ENCODE measurements around the gene C10orf62. TPM values are rescaled to one million over a fixed set of nuclear protein-coding genes. Genes with fewer than 3 reads are reported as not detected.
A peak's percentile ranks its signal among the peaks of the same experiment; 100 is the strongest.

The C10orf62 gene
- total RNA-seq, 1 experiment from 2014 or later = not detected

DNA sequence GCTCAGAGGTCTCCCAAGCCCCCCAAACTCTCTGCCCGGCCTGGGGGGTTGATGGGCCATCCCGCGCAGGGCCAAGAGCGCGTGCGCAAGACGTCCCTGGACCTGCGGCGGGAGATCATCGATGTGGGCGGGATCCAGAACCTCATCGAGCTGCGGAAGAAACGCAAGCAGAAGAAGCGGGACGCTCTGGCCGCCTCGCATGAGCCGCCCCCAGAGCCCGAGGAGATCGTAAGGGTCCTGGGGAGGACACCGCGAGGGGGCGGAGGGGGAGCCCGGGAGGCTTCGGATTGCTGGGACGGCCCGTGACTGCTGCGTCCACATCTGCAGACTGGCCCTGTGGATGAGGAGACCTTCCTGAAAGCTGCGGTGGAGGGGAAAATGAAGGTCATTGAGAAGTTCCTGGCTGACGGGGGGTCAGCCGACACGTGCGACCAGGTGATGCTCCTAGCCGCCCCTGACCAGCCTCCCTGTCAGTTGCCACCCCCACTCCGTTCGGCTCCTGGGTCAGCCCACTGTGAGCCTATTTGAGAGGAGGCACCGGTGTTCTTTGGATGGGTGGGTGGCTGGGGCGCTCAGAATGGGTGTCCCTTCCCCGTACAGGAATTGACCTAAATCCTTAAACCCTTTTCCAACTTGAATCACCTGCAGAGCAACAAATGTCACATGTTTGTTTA lies 11.2 kb upstream of the C10orf62 start:
- in situ Hi-C loops (cut with HindIII; ENCODE audit: low pct_unique_long_range_greater_than_20kb, low sequenced_read_pairs) = no loop called here
- no peak for DNase-seq (ENCODE audit: low read depth, low spot score)

DNA sequence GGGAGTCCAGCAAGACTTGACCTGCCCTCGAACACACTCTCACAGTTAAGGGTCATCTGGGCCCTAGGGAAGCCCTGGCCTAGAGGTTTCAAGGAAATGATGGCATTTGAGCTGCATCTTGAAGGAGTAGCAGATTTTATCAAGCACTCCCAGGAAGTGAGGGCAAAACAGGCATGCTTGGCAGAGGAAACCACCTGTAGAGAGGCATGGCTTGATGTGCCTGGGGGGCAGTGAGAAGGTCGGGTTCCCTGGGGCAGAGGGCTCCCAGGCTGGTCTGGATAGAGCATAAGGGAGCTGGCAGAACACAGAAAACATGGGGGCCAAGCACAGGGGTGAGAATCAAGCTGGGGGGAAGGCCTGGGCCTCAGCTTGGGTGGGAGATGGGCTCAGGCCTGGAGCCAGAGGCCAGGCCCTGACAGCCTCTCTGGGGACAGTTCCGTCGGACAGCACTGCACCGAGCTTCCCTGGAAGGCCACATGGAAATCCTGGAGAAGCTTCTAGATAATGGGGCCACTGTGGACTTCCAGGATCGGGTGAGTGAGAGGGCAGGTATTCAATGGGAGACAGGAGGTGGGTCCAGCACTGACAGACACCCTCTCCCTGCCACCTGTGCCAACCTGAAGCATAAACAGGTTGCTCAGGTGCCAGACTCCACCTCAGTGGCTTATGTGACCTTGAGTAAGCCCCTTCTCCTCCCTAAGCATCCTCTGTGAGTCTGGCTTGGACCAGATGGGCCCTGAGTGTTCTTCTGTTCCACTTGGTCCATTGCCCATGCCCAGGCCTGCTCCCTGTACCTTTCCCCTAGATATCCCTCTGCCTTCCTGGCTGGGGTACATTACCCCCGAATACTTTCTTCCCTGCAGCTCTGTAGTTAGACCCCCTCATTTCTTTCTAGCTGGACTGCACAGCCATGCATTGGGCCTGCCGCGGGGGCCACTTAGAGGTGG lies 8.8 kb upstream of the C10orf62 start:
- no peak for DNase-seq (ENCODE audit: low read depth, low spot score)
- in situ Hi-C loops (cut with HindIII; ENCODE audit: low pct_unique_long_range_greater_than_20kb, low sequenced_read_pairs) = no loop called here

DNA sequence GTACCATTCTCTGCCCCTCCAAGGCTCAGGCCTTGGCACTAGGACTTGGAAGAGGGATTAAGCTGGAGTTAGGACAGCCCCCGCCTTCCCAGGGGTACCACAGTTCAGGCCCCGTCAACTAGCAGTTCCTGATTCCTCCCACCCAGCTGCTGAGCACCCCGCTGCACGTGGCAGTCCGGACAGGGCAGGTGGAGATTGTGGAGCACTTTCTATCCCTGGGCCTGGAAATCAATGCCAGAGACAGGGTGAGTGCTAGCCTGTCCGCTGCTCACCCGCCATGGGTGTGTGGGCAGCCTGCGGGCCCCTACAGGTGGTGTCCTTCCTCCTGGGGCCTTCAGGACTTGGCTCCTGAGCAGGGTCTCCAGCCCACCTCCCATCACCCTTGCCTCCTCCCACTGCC lies 7.4 kb upstream of the C10orf62 start:
- in situ Hi-C loops (cut with HindIII; ENCODE audit: low pct_unique_long_range_greater_than_20kb, low sequenced_read_pairs) = no loop called here
- no peak for DNase-seq (ENCODE audit: low read depth, low spot score)

DNA sequence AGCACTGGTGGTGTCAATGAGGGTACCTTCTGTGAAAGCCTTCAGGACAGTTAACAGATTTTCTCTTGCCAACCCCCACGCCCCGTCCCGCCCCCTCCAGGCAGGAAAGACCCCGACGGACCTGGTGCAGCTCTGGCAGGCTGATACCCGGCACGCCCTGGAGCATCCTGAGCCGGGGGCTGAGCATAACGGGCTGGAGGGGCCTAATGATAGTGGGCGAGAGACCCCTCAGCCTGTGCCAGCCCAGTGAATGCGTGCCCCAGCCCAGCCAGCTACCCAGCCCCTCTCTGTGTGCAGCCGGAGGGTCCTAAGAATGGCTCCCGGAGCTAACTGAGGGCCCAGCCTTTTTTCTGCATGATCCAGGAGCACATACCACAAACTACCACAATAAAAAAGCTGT lies 6.0 kb upstream of the C10orf62 start:
- no peak for DNase-seq (ENCODE audit: low read depth, low spot score)
- in situ Hi-C loops (cut with HindIII; ENCODE audit: low pct_unique_long_range_greater_than_20kb, low sequenced_read_pairs) = no loop called here

DNA sequence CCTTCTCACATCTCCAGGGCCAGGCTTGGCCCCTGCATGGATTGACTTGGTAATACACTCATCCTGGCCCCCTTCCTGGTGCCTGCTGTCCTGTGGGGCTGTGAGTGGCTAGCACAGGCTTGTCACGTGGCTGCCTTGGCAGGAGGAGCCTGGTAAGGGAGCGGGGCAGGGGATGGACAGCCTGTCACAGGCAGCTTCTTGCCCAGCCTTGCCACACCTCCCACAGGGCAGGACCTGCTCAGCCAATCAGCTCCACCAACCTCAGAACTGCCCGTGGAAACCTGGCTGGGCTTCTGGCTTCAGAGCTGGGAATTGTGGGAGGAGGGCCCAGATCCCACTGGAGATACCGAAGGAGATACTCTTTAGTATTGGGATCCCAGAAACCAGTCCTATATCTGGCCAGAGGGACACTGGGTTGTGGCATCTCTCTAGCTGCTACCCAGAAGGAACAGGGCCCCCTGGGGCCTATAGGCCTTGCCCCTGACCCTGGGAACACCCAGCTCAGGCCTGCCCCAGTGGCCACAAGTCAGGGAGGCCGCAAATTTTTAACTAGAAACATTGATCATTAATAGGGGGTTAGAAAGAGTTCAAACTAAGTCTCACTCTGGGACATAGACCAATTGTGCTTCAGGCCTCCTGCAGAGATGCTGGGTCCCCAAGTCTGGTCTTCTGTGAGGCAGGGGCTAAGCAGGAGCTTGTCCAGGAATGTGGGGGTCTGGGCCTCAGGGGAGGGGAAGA lies 5.3 kb upstream of the C10orf62 start, which contains the start of gene HOGA1:
Gene HOGA1, plus strand, starts transcription at position 330 of the 738 bp plus-strand sequence. Its CDS starts 315 bp downstream, at position 645.
- peak; percentile 92 for DNase-seq (ENCODE audit: low read depth, low spot score)
- in situ Hi-C loops (cut with HindIII; ENCODE audit: low pct_unique_long_range_greater_than_20kb, low sequenced_read_pairs) = no loop called here

DNA sequence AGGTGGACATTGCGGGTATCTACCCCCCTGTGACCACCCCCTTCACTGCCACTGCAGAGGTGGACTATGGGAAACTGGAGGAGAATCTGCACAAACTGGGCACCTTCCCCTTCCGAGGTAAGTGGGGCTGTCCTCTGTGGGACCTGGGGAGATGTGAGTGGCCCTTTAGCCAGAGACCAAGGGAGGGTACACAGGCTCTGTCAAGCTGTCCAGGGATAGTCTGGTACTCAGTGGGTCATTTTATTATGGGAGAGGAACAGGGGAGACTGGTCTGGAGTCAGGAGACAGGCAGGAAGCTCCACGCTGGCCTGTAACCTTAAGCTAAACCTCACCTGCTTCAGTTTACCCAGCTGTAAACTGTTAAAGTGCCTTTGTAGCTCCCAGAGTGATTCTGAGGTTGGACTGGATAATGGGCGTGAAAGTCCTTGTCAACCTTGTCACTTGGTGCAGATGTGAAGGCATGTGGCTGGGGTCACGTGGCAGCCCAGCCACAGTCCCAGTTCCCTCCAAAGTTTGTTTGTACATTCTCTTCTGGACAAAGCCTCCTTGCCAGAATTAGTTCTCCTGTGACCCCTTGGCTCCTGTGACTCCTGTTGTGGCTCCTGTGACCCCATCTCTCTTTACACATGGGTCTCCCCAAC lies 4.6 kb upstream of the C10orf62 start:
- in situ Hi-C loops (cut with HindIII; ENCODE audit: low pct_unique_long_range_greater_than_20kb, low sequenced_read_pairs) = no loop called here

DNA sequence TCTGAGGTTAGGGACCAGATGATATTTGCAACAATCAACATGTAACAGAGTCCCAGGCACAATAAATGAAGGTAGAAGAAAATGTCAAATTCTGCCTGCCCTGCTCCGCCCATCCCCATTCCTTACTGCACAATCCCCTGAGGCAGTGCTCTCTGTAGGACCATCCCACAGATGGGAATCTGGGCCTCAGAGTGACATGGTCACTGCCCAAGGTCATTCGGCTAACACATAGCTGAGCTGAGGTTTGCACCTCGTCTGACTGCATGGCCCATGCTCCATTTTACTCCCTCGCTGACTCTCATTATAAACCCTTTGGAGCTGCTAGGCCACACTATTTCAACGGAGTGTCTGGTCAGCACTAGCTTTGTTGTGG lies 4.1 kb upstream of the C10orf62 start:
- in situ Hi-C loops (cut with HindIII; ENCODE audit: low pct_unique_long_range_greater_than_20kb, low sequenced_read_pairs) = no loop called here
- DNase-seq (ENCODE audit: low read depth, low spot score) = no peak

More for the DNA sequence above, 4.6 kb upstream of the C10orf62 start:
- no peak for DNase-seq (ENCODE audit: low read depth, low spot score)

DNA sequence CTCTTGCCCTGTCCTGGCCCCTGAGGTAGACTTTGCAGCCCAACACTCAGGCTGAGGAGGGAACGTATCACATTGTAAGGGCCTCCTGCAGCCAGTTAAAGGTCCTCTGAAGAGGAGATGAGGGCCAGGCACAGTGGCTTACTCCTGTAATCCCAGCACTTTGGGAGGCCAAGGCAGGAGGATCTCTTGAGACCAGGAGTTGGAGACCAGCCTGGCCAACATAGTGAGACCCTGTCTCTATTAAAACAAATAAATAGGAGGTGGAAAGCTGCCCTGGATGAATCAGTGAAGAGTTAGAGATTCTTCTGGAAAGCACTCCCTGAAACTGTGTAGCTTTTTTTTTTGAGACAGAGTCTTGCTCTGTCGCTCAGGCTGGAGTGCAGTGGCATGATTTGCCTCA lies 2.3 kb upstream of the C10orf62 start:
- DNase-seq (ENCODE audit: low read depth, low spot score) = no peak
- in situ Hi-C loops (cut with HindIII; ENCODE audit: low pct_unique_long_range_greater_than_20kb, low sequenced_read_pairs) = no loop called here

DNA sequence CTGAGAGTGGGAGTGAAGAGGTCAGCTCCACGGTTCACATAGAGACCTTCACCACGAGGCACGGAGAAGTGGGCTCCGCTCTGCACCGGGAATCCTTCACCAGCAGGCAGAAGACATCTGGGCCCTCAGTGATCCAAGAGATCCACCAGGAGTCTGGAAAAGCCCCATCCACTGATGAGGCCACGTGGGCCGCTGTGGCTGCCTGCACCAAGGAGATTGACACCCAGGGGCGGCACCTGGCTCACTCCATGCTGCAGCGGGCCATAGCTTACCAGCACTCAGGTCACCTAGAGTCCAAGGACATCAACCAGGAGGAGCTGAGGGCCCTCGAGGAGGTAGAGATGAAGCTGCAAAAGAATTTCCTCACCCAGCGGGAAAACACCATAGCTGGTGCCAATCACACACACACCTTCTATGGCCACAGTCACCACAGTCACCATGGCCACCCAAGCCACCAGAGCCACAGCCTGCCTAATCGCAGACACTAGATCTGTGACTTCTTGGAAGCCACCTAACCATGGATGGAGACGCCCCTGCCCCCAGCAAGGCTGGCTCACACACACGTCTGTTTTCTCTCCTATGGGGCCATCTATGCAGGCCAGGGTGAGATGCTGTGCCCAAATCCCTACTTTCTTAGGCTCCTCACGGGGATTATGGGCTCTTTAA lies 694 bp downstream of the C10orf62 start:
- DNase-seq (ENCODE audit: low read depth, low spot score) = no peak
- in situ Hi-C loops (cut with HindIII; ENCODE audit: low pct_unique_long_range_greater_than_20kb, low sequenced_read_pairs) = no loop called here

DNA sequence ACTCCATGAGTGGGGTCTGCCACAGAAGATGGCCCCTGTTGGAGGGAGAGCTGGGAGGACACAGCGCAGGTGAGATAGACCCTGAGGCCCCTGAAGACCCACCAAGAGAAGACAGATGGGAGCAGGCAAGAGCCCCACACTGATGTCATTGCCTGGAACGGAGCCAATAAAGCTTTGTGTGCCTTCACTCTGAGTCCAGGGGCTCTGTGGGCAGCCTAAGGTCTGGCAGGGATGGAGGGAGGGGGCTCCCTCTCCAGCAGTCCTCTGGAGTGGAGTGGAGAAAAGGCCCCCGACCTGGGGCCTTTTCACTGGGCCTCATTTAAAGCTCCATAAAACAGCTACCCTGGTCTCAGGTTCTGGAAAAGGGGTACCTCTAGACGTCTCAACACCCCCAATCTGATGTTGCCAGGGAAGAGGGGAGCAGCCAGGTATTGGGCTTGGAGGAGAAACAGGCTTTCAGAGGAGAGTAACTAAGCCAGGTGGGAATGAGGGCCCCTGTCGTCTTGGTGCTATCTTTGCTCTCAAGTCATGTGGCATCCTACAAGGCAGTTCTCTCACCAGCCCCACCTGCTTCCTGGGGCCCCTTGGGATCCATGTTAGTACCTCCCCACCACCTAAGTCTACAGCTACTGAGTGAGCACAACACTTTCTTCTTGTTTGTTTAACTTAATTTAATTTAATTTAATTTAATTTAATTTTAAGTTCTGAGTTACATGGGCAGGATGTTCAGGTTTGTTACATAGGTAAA lies 1.4 kb downstream of the C10orf62 start:
- in situ Hi-C loops (cut with HindIII; ENCODE audit: low pct_unique_long_range_greater_than_20kb, low sequenced_read_pairs) = no loop called here
- DNase-seq (ENCODE audit: low read depth, low spot score) = no peak

DNA sequence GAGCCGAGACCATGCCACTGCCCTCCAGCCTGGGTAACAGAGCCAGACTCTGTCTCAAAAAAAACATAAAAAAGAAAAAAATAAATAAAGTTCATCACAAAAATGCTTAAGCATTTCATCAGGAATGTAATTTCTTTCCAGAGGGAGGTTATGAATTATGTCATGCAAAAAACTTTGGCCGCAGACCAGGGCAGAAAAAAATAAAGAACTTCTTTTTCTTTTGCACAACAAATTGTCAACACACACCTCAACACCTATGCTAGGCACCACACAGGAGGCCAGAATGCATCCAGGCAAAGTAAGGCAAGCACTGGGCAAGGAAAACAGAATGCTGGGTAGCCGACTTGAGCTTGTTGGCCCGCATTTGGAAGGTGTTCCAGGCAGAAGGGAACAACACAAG lies 3.9 kb downstream of the C10orf62 start:
- in situ Hi-C loops (cut with HindIII; ENCODE audit: low pct_unique_long_range_greater_than_20kb, low sequenced_read_pairs) = no loop called here
- DNase-seq (ENCODE audit: low read depth, low spot score) = no peak

DNA sequence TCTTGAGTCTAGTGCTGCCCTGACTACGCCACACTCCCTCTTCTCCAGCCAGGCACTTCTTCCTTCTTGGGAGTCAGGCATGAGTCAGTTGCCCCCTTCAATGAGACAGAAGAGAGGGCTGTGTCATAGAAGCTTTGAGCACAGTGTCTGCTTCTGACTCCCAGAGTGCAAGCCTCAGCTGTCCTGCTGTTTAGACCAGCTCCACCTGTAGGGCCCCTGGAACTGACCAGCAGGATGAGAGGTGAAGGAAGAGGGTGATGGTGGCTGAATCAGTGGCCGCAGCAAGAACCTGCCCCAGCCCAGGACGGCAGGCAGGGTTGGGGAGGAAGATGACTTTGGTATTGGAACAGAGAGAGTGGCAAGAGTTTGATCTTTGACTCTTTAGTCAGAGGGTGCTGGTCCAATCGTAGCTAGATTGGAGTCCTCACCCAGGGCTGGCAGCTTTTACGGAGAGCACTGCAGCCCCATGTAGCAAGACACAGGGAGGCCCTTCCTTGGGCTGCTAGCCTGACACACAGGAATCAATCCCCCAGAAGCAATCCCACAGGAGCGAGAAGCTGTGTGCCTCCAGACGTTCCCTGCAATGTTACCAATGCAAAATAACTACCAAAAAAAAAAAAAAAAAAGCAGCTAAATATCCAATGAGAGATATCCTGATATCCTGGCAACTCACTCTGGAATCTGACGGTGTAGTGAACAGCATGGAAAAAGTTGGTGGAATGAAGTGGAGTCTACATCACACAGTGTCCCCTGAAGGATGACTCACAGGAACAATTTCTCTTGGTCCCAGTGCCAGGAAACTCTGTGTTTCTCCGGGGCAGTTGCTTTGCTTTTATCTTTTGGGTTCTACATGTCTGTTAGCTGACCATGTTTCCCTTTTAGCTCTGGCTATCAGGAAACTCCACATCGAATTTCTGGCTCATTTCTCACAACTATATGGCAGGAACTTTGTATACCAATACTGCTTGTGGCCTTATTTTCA lies 6.9 kb downstream of the C10orf62 start:
- no peak for DNase-seq (ENCODE audit: low read depth, low spot score)
- in situ Hi-C loops (cut with HindIII; ENCODE audit: low pct_unique_long_range_greater_than_20kb, low sequenced_read_pairs) = no loop called here

DNA sequence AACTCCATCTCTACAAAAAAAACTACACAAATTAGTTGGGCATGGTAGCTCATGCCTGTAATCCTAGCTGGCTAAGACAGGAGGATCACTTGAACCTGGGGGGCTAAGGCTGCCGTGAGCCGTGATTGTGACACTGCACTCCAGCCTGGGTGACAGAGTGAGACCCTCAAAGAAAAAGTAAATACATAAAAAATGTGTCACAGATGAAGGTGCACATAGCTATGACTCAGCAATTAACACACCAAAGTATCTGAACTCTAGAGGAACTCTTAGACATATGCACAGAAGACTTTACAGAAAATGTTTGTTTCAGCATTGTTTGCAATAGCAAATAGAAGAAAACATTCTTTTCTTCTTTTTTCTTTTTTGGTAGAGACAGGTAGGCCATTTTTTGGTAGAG lies 8.3 kb downstream of the C10orf62 start:
- in situ Hi-C loops (cut with HindIII; ENCODE audit: low pct_unique_long_range_greater_than_20kb, low sequenced_read_pairs) = no loop called here
- no peak for DNase-seq (ENCODE audit: low read depth, low spot score)

DNA sequence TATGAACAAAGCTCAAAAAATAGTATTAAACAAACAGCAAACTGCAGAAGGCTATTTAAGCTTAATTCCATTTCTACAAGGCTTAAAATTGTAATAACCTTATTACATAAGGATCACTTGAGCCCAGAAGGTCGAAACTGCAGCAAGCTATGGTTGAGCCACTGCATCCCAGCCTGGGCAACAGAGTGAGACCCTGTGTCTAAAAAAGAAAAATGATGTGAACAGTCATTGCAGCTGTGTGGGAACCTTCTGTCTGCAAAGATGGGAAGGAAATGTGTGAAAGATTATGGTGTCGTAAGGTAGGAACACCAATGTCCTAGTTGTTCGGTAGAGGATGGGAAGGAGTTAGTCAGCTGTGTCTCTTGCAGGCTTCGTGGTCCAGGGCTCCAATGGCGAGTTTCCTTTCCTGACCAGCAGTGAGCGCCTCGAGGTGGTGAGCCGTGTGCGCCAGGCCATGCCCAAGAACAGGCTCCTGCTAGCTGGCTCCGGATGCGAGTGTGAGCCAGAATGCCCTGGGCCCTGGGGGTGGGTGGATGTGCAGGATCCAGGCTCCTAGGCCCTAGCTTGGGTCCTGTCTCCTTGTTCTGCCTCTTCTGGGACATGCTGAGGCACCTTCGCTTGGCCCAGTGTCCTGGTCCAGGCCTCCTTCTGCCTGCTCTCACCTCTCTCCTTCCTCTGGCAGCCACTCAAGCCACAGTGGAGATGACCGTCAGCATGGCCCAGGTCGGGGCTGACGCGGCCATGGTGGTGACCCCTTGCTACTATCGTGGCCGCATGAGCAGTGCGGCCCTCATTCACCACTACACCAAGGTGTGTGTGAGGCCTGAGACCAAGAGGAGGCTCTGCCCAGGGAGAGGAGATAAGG lies 9.1 kb downstream of the C10orf62 start:
- no peak for DNase-seq (ENCODE audit: low read depth, low spot score)
- in situ Hi-C loops (cut with HindIII; ENCODE audit: low pct_unique_long_range_greater_than_20kb, low sequenced_read_pairs) = no loop called here

DNA sequence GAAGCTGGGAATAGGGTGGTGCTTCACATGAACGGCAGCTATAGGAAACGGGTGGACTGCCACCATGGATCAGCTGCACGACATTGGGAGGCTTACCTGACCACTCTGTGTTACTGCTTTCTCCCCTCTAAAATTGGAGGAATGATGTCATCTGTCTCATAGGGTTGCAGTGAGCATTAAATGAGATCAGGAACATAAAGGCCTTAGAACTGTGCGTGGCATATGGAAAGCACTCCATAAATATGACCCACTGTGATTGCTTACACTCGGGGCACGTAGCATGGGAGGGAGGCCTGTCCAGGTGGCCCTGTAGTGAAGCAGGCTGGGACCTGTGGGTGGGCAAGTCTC lies 9.7 kb downstream of the C10orf62 start:
- no peak for DNase-seq (ENCODE audit: low read depth, low spot score)
- in situ Hi-C loops (cut with HindIII; ENCODE audit: low pct_unique_long_range_greater_than_20kb, low sequenced_read_pairs) = no loop called here

Measured in SK-MEL-5 (cell line).